Loucy (cell line): ENCODE results near the gene ECEL1.

ENCODE experiments used
- H2AFZ ChIP-seq: fragments of 200-600 bp; sonication (generic); 2 replicates; pipeline ENCODE4 v1.6.0; 2016; ENCODE audit warnings: antibody characterized with exemption, mild to moderate bottlenecking, low read length, moderate library complexity
- H3F3A ChIP-seq: fragments of 200-600 bp; 2 replicates; pipeline ENCODE4 v1.6.0; 2016; ENCODE audit warnings: antibody characterized with exemption, low read depth, mild to moderate bottlenecking
- H3K27me3 ChIP-seq: fragments of 200-600 bp; sonication (generic); 2 replicates; pipeline ENCODE4 v1.6.1; 2014; ENCODE audit warnings: low read length, mild to moderate bottlenecking; ENCODE audit not compliant: insufficient read depth, poor library complexity, severe bottlenecking
- H3K36me3 ChIP-seq: fragments of 200-600 bp; sonication (generic); 2 replicates; pipeline ENCODE4 v1.6.1; 2016; ENCODE audit warnings: low read length; ENCODE audit not compliant: insufficient read depth
- H3K4me1 ChIP-seq: fragments of 200-600 bp; sonication (generic); 2 replicates; pipeline ENCODE4 v1.5.1; 2014; ENCODE audit warnings: low read length, mild to moderate bottlenecking; ENCODE audit not compliant: insufficient read depth, poor library complexity, severe bottlenecking
- H3K4me2 ChIP-seq: fragments of 200-600 bp; sonication (generic); 2 replicates; pipeline ENCODE4 v1.6.0; 2014; ENCODE audit warnings: antibody characterized with exemption, low read length, low read depth, mild to moderate bottlenecking; ENCODE audit not compliant: poor library complexity, severe bottlenecking
- H3K4me3 ChIP-seq: fragments of 200-600 bp; sonication (generic); 2 replicates; pipeline ENCODE4 v1.5.1; 2014; ENCODE audit warnings: low read length, mild to moderate bottlenecking, mixed read lengths; ENCODE audit not compliant: poor library complexity, severe bottlenecking
- H3K79me2 ChIP-seq: fragments of 200-600 bp; sonication (generic); 2 replicates; pipeline ENCODE4 v1.6.1; 2014; ENCODE audit warnings: low read length; ENCODE audit not compliant: insufficient read depth
- H3K9ac ChIP-seq: fragments of 200-600 bp; sonication (generic); 2 replicates; pipeline ENCODE4 v1.6.0; 2014; ENCODE audit warnings: mild to moderate bottlenecking, low read depth, low read length, moderate library complexity; ENCODE audit not compliant: poor library complexity, severe bottlenecking
- H3K9me2 ChIP-seq: fragments of 200-600 bp; sonication (generic); replicated peaks from 2 replicates; pipeline ENCODE4 v1.6.1; 2016; ENCODE audit warnings: low read depth, low read length, mixed read lengths
- H3K9me3 ChIP-seq: fragments of 200-600 bp; sonication (generic); 2 replicates; pipeline ENCODE4 v1.6.1; 2014; ENCODE audit warnings: mild to moderate bottlenecking, antibody characterized with exemption, low read length, low read depth; ENCODE audit not compliant: insufficient read depth
- H4K20me1 ChIP-seq: fragments of 200-600 bp; sonication (generic); 2 replicates; pipeline ENCODE4 v1.6.0; 2014; ENCODE audit warnings: antibody characterized with exemption, low read length, mild to moderate bottlenecking; ENCODE audit not compliant: insufficient read depth, poor library complexity, severe bottlenecking
- EZH2phosphoT487 ChIP-seq: fragments of 200-600 bp; IDR thresholded peaks from 2 replicates; pipeline ENCODE4 v1.6.1; 2018; ENCODE audit warnings: antibody characterized with exemption, mild to moderate bottlenecking, moderate library complexity, borderline replicate concordance
- TF ChIP-seq, protein P1 (sequence below): fragments of 200-600 bp; sonication (generic); conservative IDR thresholded peaks from 2 replicates; pipeline ENCODE4 v1.5.1; 2014; ENCODE audit warnings: mild to moderate bottlenecking, antibody characterized with exemption, low read length

Gene ECEL1

DNA sequence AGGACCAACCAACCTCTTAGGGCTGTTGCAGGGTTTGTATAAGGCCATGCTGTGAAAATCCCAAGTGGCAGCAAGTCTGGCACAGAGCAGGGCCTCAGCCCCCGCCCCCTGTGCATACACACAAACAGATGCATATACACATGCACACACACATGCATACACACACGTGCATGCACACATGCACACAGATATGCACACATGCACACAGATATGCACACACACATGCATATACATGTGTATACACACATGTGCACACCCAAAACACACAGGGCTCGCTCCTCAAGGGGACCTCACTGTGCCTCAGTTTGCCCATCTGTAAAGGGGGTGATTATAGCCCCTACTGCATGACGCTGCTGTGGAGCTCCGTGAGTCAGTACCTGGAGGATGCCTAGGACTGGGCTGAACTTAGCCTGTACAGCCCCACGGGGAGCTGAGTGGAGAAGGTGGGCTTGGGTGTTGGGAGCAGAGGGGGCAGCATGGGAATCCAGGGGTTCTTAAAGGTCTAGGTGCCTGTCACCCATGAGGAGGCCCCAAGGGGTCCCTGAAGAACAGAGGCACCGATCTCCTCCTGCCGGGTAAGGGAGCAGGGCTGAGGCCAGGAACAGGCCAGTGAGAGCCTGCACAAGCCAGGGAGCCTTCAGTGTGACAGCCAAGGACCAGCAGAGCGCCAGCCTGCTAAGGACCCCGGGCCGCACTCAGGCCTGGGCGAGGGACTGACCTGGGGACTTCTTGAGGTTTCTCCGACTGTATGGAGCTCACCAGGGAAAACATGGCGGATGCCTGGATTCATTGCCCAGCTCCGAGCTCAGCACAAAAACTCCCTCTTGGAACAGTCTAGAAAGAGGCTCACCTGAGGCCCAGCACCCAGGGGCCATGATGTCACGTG, 55.7 kb downstream of the ECEL1 start:
- Histone ChIP-seq H3K4me2 (no peak overlapping the region), H3K9me2 (no peaks in the 10 kb centered on the region), H3F3A (no peaks in the 10 kb centered on the region), H3K9ac (no peak overlapping the region), H3K4me3 (no peak overlapping the region), H4K20me1 (no peaks in the 10 kb centered on the region), H3K36me3 (no peaks in the 10 kb centered on the region), H3K27me3 (no peaks in the 10 kb centered on the region), H3K9me3 (no peaks in the 10 kb centered on the region), H3K79me2 (no peaks in the 10 kb centered on the region), H3K4me1 (no peaks in the 10 kb centered on the region), H2AFZ (no peak overlapping the region)
- no peak for TF ChIP-seq EZH2phosphoT487
- TF ChIP-seq, protein P1, sequence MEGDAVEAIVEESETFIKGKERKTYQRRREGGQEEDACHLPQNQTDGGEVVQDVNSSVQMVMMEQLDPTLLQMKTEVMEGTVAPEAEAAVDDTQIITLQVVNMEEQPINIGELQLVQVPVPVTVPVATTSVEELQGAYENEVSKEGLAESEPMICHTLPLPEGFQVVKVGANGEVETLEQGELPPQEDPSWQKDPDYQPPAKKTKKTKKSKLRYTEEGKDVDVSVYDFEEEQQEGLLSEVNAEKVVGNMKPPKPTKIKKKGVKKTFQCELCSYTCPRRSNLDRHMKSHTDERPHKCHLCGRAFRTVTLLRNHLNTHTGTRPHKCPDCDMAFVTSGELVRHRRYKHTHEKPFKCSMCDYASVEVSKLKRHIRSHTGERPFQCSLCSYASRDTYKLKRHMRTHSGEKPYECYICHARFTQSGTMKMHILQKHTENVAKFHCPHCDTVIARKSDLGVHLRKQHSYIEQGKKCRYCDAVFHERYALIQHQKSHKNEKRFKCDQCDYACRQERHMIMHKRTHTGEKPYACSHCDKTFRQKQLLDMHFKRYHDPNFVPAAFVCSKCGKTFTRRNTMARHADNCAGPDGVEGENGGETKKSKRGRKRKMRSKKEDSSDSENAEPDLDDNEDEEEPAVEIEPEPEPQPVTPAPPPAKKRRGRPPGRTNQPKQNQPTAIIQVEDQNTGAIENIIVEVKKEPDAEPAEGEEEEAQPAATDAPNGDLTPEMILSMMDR, result no peak
